Activated CD4-positive, alpha-beta memory T cell treated with anti-CD3 and anti-CD28 coated beads for 36 hours (primary cell): ENCODE data around the gene PABPC3. TPM values are rescaled to one million over a fixed set of nuclear protein-coding genes. Genes with fewer than 3 reads are reported as not detected.
A peak's percentile ranks its signal among the peaks of the same experiment; 100 is the strongest.

Source experiments
- CTCF ChIA-PET: fragments of 350-600 bp; sonication (Branson Sonifier 250); formaldehyde crosslinking; loops from one replicate; lab custom pipeline; 2021; ENCODE audit warnings: antibody characterized with exemption, inconsistent platforms; lab: Charles Lee
- POLR2A ChIA-PET: fragments of 350-600 bp; sonication (Branson Sonifier 250); formaldehyde crosslinking; loops from one replicate; lab custom pipeline; 2021; ENCODE audit warnings: antibody characterized with exemption; lab: Charles Lee
- DNase-seq: peaks from one replicate; pipeline ENCODE4 v3.0.0-alpha.2; 2020
- H3K27ac Mint-ChIP-seq: one replicate; pipeline ENCODE4 v1.8.0; 2021; ENCODE audit warnings: mixed read lengths
- H3K27me3 Mint-ChIP-seq: one replicate; pipeline ENCODE4 v1.8.0; 2021; ENCODE audit warnings: mixed read lengths
- H3K36me3 Mint-ChIP-seq: one replicate; pipeline ENCODE4 v1.8.0; 2021; ENCODE audit warnings: mixed read lengths
- H3K4me1 Mint-ChIP-seq: one replicate; pipeline ENCODE4 v1.8.0; 2021; ENCODE audit warnings: low read depth, mixed read lengths
- H3K4me3 Mint-ChIP-seq: one replicate; pipeline ENCODE4 v1.8.0; 2021; ENCODE audit warnings: mild to moderate bottlenecking, mixed read lengths
- H3K9me3 Mint-ChIP-seq: one replicate; pipeline ENCODE4 v1.8.0; 2021; ENCODE audit warnings: mixed read lengths
- intact Hi-C: fragments of 100-400 bp; cut with micrococcal nuclease; formaldehyde crosslinking; loops from one replicate; pipeline ENCODE4 v1.15.1; 2023
- total RNA-seq, 2 experiments: library from RNA; stranded (reverse); gene quantifications; one replicate each; pipeline ENCODE4 v1.2.3, GENCODE V29; 2021

PABPC3 gene
- 1 to 10 TPM in 1 of 2 experiments, under 1 TPM in 1; 0.81 to 1.3 TPM for total RNA-seq

DNA sequence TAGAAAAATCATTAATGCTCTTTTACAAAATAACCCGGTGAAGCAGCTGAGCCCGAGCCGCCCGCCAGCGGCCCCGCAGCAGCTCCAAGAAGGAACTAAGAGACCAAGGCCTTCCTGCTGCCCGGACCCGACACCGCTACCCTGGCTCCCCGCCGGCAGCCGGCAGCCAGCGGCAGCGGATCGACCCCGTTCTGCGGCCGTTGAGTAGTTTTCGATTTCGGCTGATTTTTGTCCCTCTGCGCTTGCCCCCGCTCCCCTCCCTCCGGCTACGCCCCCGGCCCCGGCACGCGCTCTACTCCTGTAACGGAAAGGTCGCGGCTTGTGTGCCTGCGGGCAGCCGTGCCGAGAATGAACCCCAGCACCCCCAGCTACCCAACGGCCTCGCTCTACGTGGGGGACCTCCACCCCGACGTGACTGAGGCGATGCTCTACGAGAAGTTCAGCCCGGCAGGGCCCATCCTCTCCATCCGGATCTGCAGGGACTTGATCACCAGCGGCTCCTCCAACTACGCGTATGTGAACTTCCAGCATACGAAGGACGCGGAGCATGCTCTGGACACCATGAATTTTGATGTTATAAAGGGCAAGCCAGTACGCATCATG lies at the start of gene PABPC3:
PABPC3 (plus strand) TSS at position 286 of the 603 bp plus-strand sequence; CDS start at position 349, 63 bp downstream.
- Mint-ChIP-seq H3K4me3 (no peak within 1 kb of the TSS), H3K4me1 (no peaks in the 10 kb centered on the region), H3K9me3 (no peaks in the 10 kb centered on the region), H3K36me3 (no peaks in the 10 kb centered on the region), H3K27me3 (peaks cover 47% of the 10 kb centered on the region), H3K27ac (no peak within 1 kb of the TSS)
- ChIA-PET POLR2A (no interaction called here), CTCF (interaction anchor here (1.0 to 1.3 kb wide), 2 partner anchors 17 to 91 kb away, joined by 3 read pairs; no protein-coding TSS in a partner anchor)
- peak; percentile 24 for DNase-seq
- intact Hi-C loops = no loop called here

DNA sequence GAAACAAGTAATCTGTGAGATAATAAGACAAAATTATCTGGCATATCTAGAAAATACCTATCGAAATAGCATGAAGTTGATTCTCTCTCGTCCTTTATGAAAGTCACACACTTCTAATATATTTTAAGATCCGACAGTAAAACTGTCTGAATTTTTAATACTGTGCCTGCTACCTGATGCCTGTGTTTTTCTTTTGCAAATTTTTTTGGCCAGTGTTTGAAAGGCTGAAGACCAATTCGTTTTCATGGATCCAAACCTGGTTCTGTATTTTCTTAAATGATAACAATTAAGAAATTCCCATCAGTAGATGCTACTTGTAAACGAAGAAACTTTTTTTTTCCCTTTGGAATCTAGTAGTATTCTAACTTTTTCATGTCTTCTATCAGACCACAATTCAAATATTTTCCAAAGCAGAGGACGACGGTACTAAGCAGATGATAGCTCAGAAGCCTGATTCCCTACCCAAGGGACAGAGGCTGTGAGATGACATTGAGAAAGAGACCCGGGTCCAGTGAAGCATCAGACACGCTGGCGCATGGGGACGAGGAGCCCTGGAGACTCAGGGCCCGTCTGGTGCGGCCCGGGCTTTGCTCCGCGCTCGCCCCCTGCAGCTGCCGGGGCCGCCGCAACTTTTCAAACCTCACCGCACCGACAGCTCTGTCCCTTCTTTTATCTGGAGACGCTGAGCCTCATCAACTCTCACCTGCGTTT lies 49.5 kb upstream of the PABPC3 start:
- Mint-ChIP-seq H3K27ac (no peak overlapping the region), H3K4me1 (peaks cover 3% of the 10 kb centered on the region), H3K9me3 (peaks cover 14% of the 10 kb centered on the region), H3K27me3 (peaks cover 56% of the 10 kb centered on the region), H3K4me3 (no peak overlapping the region), H3K36me3 (peaks cover 3% of the 10 kb centered on the region)
- no peak for DNase-seq
- ChIA-PET POLR2A (no interaction called here), CTCF (interaction anchor here (1.1 to 1.7 kb wide), 2 partner anchors 9 to 51 kb away, joined by 4 to 5 read pairs; no protein-coding TSS in a partner anchor)
- intact Hi-C loops = no loop called here

DNA sequence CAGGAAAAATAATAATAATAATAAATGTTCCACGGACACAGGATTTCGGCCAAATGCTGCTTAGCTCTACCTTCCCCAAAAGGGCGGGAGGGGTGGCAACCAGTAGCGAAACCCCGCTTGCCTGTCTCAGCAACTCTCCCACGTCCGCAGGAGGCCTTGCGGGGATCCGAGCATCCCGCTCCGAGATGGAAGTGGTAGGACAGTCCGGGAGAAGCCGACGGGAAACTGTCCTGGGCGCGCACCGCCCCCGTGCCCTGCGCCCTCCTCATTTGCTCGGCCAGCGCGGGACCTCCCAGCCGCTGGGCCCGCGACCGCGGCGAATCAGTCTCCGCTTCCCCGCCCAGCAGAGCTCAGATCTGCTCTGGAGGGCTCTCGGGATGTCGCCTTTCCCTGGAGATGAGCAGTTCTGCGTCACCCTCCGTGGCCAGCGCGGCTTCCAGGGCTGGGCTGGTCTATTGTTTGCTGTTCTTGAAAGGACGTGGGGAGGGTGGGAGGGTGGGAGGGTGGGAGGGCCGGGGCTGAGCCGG lies 48.9 kb upstream of the PABPC3 start:
- Mint-ChIP-seq H3K4me3 (no peak overlapping the region), H3K9me3 (peaks cover 15% of the 10 kb centered on the region), H3K27ac (no peak overlapping the region), H3K27me3 (peaks cover 58% of the 10 kb centered on the region), H3K36me3 (peaks cover 3% of the 10 kb centered on the region), H3K4me1 (peaks cover 3% of the 10 kb centered on the region)
- intact Hi-C loops = no loop called here
- no peak for DNase-seq
- ChIA-PET CTCF (interaction anchor here (1.1 to 1.7 kb wide), 2 partner anchors 9 to 52 kb away, joined by 4 to 5 read pairs; no protein-coding TSS in a partner anchor), POLR2A (no interaction called here)

DNA sequence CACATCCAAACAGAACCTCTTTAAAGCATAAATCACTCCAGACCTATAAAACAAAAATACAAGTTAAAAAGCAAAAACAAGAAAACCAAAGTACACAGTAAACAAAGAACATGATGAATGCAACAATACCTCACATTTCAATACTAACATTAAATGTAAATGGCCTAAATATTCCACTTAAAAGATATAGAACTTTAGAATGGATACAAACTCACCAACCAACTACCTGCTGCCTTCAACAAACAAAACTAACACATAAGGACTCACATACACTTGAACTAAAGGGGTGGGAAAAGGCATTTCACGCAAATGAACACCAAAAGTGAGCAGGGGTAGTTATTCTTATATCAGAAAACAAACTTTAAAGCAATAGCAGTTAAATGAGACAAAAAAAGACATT lies 44.9 kb upstream of the PABPC3 start:
- intact Hi-C loops = no loop called here
- ChIA-PET CTCF (no interaction called here), POLR2A (no interaction called here)
- H3K27ac Mint-ChIP-seq = no peak overlapping the region
- no peak for DNase-seq
- H3K27me3 Mint-ChIP-seq = peaks cover 39% of the 10 kb centered on the region
- H3K4me3 Mint-ChIP-seq = no peak overlapping the region
- H3K4me1 Mint-ChIP-seq = peaks cover 3% of the 10 kb centered on the region
- peaks cover 3% of the 10 kb centered on the region for H3K36me3 Mint-ChIP-seq
- peaks cover 15% of the 10 kb centered on the region for H3K9me3 Mint-ChIP-seq

DNA sequence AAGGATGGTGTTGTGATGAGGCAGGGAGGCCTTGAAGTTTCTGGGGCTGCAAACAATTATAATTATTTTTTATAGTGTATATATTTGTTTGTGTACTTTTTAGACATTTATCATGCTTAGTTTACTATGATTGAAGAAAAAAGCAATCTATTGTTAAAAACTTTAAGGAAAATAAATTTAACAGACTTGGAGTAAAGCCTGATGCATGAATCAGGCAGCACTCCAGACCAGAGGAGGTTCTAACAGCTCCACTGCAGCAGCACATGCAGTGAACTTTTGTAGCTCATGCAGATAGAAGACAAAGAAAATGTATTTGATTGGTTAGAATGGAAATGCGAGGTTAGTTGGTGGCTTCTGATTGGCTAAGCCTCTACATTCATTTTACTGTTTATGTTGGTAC lies 36.8 kb upstream of the PABPC3 start:
- H3K4me1 Mint-ChIP-seq = no peaks in the 10 kb centered on the region
- no peak overlapping the region for H3K4me3 Mint-ChIP-seq
- ChIA-PET CTCF (no interaction called here), POLR2A (interaction anchor here (0.8 kb wide), 1 partner anchor 20 kb away, joined by 3 read pairs; no protein-coding TSS in a partner anchor)
- intact Hi-C loops = no loop called here
- H3K36me3 Mint-ChIP-seq = no peaks in the 10 kb centered on the region
- H3K9me3 Mint-ChIP-seq = no peaks in the 10 kb centered on the region
- DNase-seq = no peak
- peaks cover 6% of the 10 kb centered on the region for H3K27me3 Mint-ChIP-seq
- no peak overlapping the region for H3K27ac Mint-ChIP-seq

DNA sequence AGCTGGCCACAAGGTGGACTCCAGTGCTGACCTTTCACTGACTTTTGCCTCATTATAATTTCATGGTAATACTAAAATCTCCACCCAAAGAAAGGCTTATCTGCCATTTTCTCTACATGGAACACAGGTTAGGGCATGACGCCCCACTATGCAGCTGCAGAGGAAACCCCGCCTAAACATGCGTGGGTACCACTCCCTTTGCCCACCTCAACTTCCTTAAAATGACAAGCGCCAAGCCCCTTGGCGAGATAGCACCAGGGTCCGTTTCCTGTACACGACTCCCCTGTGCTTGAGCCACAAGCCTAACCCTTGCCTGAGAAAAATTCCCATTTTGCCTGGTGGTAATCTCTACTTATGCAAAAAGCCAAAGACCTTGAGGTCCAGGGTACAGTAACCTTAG lies 36.0 kb upstream of the PABPC3 start:
- peaks cover 10% of the 10 kb centered on the region for H3K27me3 Mint-ChIP-seq
- H3K4me3 Mint-ChIP-seq = no peak overlapping the region
- H3K27ac Mint-ChIP-seq = no peak overlapping the region
- no peaks in the 10 kb centered on the region for H3K4me1 Mint-ChIP-seq
- CTCF ChIA-PET = no interaction called here
- no peak for DNase-seq
- no peaks in the 10 kb centered on the region for H3K36me3 Mint-ChIP-seq
- POLR2A ChIA-PET = interaction anchor here (0.8 kb wide), 1 partner anchor 19 kb away, joined by 3 read pairs; no protein-coding TSS in a partner anchor
- H3K9me3 Mint-ChIP-seq = no peaks in the 10 kb centered on the region
- intact Hi-C loops = no loop called here

DNA sequence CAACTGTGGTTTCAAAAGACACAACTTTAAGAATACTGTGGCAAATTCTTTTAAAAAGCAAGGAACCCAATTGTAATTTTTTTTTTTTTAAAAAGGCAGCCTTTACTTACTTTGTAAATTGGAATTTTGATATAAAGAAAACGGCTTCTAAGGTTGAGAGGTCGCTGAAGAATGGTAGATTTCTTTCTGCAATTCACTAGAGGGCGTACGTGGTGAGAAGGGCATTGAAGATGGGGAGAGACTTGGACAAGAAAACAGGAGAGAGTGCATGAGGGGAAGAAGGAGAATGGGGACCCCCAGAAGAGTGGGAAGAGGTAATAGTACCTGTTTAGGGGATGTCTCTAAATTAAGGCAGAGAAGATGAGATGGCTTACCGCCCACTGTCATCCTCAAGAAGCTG lies 33.5 kb upstream of the PABPC3 start:
- Mint-ChIP-seq H3K9me3 (no peaks in the 10 kb centered on the region), H3K4me1 (no peaks in the 10 kb centered on the region), H3K27me3 (peaks cover 15% of the 10 kb centered on the region), H3K4me3 (no peak overlapping the region), H3K36me3 (no peaks in the 10 kb centered on the region), H3K27ac (no peak overlapping the region)
- intact Hi-C loops = no loop called here
- CTCF ChIA-PET = no interaction called here
- no peak for DNase-seq
- POLR2A ChIA-PET = no interaction called here

DNA sequence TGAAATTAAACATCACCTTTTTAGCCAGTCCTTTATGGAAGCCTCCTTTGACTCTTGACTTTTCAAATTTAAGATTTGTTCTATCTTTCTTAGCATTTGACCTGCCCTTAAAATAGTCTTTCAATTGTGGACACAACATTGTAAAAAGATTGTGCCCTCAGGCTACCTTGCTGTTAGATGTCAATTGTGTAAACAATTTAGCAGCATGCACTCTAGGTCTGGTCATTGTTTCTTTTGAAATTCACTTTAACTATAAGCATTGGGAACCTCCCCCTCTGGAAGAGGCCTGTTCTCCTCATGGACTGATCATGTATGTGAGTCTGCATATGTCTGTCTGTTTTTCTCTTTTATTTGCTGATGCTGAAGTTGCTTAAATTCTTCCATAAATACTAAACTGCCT lies 31.5 kb upstream of the PABPC3 start:
- Mint-ChIP-seq H3K27ac (no peak overlapping the region), H3K4me1 (no peaks in the 10 kb centered on the region), H3K9me3 (no peaks in the 10 kb centered on the region), H3K4me3 (no peak overlapping the region), H3K27me3 (peaks cover 24% of the 10 kb centered on the region), H3K36me3 (no peaks in the 10 kb centered on the region)
- ChIA-PET POLR2A (no interaction called here), CTCF (no interaction called here)
- DNase-seq = no peak
- intact Hi-C loops = no loop called here

DNA sequence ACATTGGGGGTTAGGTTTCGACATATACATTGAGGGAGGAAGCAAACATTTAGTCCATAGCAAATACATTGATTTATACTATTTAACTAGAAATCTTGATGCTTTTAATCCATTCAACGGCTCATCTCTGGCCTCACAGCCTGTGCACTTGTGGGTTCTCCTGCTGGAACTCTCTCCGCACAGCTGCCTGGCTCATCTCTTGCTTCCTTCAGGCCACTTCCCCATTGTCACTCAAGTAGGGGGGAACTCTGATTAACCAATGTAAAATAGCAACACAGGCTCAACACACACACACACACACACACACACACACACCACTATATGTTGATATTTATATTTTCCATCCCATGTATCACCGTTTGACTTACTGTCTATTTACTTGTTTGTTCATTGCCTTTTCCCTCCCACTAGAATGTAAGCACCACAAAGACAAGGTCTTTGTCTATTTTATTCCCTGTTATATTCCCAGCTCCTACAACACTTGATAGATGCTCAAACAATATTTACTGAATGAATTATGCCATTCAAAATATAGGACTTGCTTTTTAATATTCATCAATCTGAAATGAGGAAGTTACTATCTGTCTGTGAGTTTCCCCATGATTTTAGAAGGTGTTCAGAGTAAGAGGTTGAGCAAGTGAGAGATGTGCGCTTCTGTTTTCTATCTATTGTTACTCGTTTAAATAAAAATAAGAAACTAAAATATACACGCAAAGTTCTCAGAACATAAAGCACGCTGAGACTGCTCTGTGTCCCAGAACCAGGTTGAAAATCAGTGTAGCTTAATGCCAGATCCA lies 29.8 kb upstream of the PABPC3 start:
- no peak overlapping the region for H3K27ac Mint-ChIP-seq
- no peaks in the 10 kb centered on the region for H3K9me3 Mint-ChIP-seq
- no peaks in the 10 kb centered on the region for H3K4me1 Mint-ChIP-seq
- ChIA-PET POLR2A (no interaction called here), CTCF (no interaction called here)
- H3K4me3 Mint-ChIP-seq = no peak overlapping the region
- peaks cover 26% of the 10 kb centered on the region for H3K27me3 Mint-ChIP-seq
- no peak for DNase-seq
- intact Hi-C loops = no loop called here
- no peaks in the 10 kb centered on the region for H3K36me3 Mint-ChIP-seq

DNA sequence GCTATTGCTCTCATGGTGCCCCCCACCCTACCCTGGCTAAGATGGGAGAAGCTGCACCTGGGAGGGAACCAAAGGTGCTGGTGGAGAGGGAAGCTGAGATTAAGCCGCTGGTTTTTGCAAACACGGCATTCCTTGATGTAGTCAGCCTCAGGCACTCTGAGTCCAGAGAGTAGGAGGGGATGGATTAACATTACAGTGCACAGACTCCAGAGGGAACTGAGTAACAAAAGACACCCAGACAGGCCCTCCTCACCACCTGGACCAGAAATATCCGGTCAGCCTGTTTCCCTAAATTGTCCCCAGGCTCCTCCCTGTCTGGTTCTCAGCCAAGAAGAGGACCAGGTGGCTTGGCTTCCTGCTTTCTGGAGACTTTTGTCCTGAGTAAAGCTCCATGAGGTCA lies 28.9 kb upstream of the PABPC3 start:
- CTCF ChIA-PET = no interaction called here
- H3K36me3 Mint-ChIP-seq = no peaks in the 10 kb centered on the region
- no peaks in the 10 kb centered on the region for H3K9me3 Mint-ChIP-seq
- H3K4me3 Mint-ChIP-seq = no peak overlapping the region
- no peak overlapping the region for H3K27ac Mint-ChIP-seq
- H3K27me3 Mint-ChIP-seq = peaks cover 24% of the 10 kb centered on the region
- intact Hi-C loops = no loop called here
- H3K4me1 Mint-ChIP-seq = no peaks in the 10 kb centered on the region
- no peak for DNase-seq
- POLR2A ChIA-PET = no interaction called here

DNA sequence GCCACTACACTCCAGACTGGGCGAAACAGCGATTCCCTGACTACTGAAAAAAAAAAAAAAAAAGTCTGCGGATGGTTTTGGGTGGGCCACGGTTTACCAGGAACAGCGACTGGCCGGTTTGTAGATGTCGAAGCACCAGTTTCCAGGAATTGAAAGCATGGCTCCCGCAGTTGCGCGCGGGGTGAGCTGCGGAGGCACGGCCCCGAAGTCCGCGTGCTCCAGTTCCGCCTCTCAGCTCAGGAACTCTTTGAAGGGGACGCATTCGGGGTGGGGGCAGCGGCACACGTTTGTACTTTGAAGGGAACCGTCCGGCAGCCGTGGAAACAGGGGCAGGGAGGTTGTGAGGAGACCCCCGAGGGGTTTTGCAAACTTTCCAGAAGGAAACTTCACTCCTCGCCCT lies 27.1 kb upstream of the PABPC3 start:
- Mint-ChIP-seq H3K36me3 (no peaks in the 10 kb centered on the region), H3K4me1 (no peaks in the 10 kb centered on the region), H3K27ac (no peak overlapping the region), H3K9me3 (no peaks in the 10 kb centered on the region), H3K4me3 (no peak overlapping the region), H3K27me3 (peaks cover 24% of the 10 kb centered on the region)
- POLR2A ChIA-PET = no interaction called here
- CTCF ChIA-PET = no interaction called here
- DNase-seq = no peak
- intact Hi-C loops = no loop called here

DNA sequence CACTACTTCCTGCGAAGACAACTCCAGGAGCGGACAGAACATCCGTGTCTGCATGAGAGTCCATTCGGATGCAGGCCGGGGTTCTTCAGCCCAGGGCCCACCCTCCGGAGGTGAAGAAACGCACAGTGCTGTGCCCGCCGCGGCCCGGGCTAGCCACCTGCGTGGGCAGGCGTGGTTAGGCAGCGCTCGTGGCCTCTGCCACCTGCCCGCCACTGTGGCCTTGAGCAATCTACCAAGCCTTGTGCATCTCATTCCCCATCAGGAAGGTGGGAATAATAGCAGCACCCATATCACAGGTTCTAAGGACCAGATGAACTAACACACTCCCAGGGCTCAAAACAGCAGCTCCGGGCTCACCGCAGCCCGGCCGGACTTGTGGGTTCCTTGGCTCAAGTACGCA lies 26.7 kb upstream of the PABPC3 start:
- Mint-ChIP-seq H3K4me1 (no peaks in the 10 kb centered on the region), H3K27me3 (peaks cover 24% of the 10 kb centered on the region), H3K27ac (no peak overlapping the region), H3K9me3 (no peaks in the 10 kb centered on the region), H3K36me3 (no peaks in the 10 kb centered on the region), H3K4me3 (no peak overlapping the region)
- intact Hi-C loops = no loop called here
- ChIA-PET CTCF (no interaction called here), POLR2A (no interaction called here)
- no peak for DNase-seq
